Right lobe of liver (tissue), 6 donors: Measurements from ENCODE around the gene WFIKKN2. TPM values are rescaled to one million over a fixed set of nuclear protein-coding genes. Genes with fewer than 3 reads are reported as not detected.
"Not testable (repeated sequence)": the region's sequence is repeated elsewhere in the genome, so short reads cannot be mapped to it uniquely, and the experiment has no call there.

Experiments
- ATAC-seq, 4 donors: fragments of 200-7000 bp; cut with Tn5 transposase; one replicate each; pipeline ENCODE4 v1.9.1; 2020; ENCODE audit warnings: mild to moderate bottlenecking in 4 of 4, moderate library complexity in 4 of 4
- DNase-seq, 3 donors: peaks; one replicate each; pipeline ENCODE4 v3.0.0-alpha.2; 2020
- H3K27ac ChIP-seq, 3 donors: fragments of 200-600 bp; one replicate each; pipeline ENCODE4 v1.8.0; 2022
- H3K27me3 ChIP-seq, 2 donors: fragments of 200-600 bp; one replicate each; pipeline ENCODE4 v1.8.0; 2022
- H3K36me3 ChIP-seq, 4 donors: fragments of 200-600 bp; sonication (generic) in 1 of 4; one replicate each; pipeline versions ENCODE4 v1.5.1 to v1.8.0; 2017 to 2022; ENCODE audit warnings: control low read depth in 1 of 4
- H3K4me1 ChIP-seq, 4 donors: fragments of 200-600 bp; sonication (generic) in 1 of 4; one replicate each; pipeline versions ENCODE4 v1.5.1 to v1.8.0; 2017 to 2022; ENCODE audit warnings: control low read depth in 1 of 4
- H3K4me3 ChIP-seq, 3 donors: fragments of 200-600 bp; one replicate each; pipeline ENCODE4 v1.8.0; 2022
- H3K9me3 ChIP-seq, 4 donors: fragments of 200-600 bp; sonication (generic) in 1 of 4; one replicate each; pipeline versions ENCODE4 v1.5.1 to v1.8.0; 2017 to 2022; ENCODE audit warnings: control low read depth in 1 of 4
- POLR2A ChIP-seq: fragments of 450-650 bp; IDR thresholded peaks from one replicate; pipeline ENCODE4 v1.6.1; 2017; ENCODE audit warnings: antibody characterized with exemption, mild to moderate bottlenecking
- WGBS: methylation state at CpG from one replicate; pipeline ENCODE4 v1.1.6; 2018; ENCODE audit warnings: low coverage, low lambda C conversion rate; ENCODE audit not compliant: insufficient coverage; ENCODE audit errors: missing lambda C conversion rate; 5-methylcytosine and 5-hydroxymethylcytosine counted together
- intact Hi-C, 2 donors: fragments of 100-400 bp; cut with DNase I; formaldehyde crosslinking; loops; one replicate each; pipeline versions ENCODE4 v1.11.2 to v1.14.1; 2022
- total RNA-seq, 6 experiments: library from RNA; depleted of rRNA in 2 of 6; stranded (reverse); fragments of >200 nt in 2 of 6; fragmentation: NEBNext Ultra II Directional in 3 of 6; extraction: Animal tissue kit (Norgen Biotek cat#: 25700) in 3 of 6; gene quantifications; one replicate each; pipeline versions ENCODE4 v1.1.0 to v1.2.4, GENCODE V29; 2016 to 2023
- TF ChIP-seq, protein P1 (sequence below), 4 donors: fragments of 200-600 bp in 3 of 4; fragments of 450-650 bp in 1 of 4; IDR thresholded peaks; one replicate each; pipeline versions ENCODE4 v1.5.1 to v1.8.0; 2016 to 2022; ENCODE audit warnings: antibody characterized with exemption in 4 of 4, mild to moderate bottlenecking in 2 of 4
- donor health status: DM: no; HTN: yes; CAD: no.
- donor health status: DM: no; HTN: no; CAD: no.
- donor health status: DM: no; HTN: no; CAD: no.
- donor health status: DM: no; HTN: yes; CAD: no.
- donor health status: DM: no; HTN: yes; CAD: no.

WFIKKN2 gene
- total RNA-seq, 6 experiments from 2014 or later = not detected

DNA sequence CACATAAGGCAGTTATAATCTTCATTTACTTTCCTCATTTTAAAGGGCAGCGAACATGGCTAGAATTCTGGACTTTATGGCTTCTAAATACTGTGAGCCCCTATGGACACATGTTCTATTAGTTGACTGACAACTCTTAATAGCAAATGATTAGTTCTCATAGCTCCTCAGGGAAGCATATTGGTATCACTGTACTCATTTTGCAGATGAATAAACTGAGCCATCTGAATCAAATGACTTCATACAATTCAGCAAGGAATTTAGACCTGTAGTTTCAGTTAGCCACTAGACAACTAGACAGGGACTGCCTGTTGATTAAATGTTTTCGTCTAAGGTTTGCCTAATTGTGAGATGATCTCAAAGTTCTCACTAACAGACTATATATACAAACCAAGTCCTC lies 21.0 kb downstream of the WFIKKN2 start:
- intact Hi-C loops = no loop called here
- H3K9me3 ChIP-seq = no peaks in the 10 kb centered on the region
- TF ChIP-seq, protein P1, sequence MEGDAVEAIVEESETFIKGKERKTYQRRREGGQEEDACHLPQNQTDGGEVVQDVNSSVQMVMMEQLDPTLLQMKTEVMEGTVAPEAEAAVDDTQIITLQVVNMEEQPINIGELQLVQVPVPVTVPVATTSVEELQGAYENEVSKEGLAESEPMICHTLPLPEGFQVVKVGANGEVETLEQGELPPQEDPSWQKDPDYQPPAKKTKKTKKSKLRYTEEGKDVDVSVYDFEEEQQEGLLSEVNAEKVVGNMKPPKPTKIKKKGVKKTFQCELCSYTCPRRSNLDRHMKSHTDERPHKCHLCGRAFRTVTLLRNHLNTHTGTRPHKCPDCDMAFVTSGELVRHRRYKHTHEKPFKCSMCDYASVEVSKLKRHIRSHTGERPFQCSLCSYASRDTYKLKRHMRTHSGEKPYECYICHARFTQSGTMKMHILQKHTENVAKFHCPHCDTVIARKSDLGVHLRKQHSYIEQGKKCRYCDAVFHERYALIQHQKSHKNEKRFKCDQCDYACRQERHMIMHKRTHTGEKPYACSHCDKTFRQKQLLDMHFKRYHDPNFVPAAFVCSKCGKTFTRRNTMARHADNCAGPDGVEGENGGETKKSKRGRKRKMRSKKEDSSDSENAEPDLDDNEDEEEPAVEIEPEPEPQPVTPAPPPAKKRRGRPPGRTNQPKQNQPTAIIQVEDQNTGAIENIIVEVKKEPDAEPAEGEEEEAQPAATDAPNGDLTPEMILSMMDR (IDR thresholded peaks at IDR 0.05) = no peak
- no peak for TF ChIP-seq POLR2A
- H3K4me3 ChIP-seq = no peak overlapping the region
- peaks cover 0 to 3% (median 1%) of the 10 kb centered on the region in 4 donors for H3K36me3 ChIP-seq
- H3K27me3 ChIP-seq = no peaks in the 10 kb centered on the region
- 54% methylated on average over 2 of the region's 2 CpGs for WGBS
- H3K27ac ChIP-seq = peak overlapping the region; percentile 19 to 94 (median 66)
- DNase-seq (no peak), ATAC-seq (no peak)
- peaks cover 0 to 40% (median 18%) of the 10 kb centered on the region in 4 donors for H3K4me1 ChIP-seq

DNA sequence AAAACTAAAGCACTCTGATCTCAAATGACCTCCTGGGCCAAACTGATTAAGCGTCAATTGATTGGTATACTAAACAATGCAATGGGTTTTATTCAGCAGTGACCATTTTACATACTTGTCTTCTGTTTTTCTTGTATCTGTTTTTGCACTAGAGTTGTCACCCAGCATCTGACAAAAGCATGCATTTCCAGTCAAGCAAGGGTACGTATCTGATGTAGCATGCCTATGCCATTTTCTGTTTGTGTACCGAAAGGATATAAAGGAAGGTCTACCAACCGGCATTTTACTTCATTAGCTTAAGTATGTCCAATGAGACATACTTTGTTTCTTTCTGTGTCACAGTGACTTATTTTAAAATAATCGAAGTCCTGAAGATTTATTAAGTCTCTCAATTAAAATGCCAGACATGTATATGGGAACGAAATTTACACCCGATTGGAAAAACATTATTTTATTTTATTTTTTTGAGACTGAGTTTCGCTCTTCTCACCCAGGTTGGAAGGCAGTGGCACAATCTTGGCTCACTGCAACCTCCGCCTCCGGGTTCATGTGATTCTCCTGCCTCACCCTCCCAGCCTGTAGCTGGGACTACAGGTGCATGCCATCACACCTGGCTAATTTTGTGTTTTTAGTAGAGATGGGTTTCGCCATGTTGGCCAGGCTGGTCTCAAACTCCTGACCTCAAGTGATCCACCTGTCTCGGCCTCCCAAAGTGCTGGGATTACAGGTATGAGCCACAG lies 23.3 kb downstream of the WFIKKN2 start:
- Histone ChIP-seq H3K27me3 (no peaks in the 10 kb centered on the region), H3K36me3 (peaks cover 0 to 25% (median 14%) of the 10 kb centered on the region in 4 donors), H3K27ac (no peak overlapping the region), H3K4me3 (no peak overlapping the region), H3K4me1 (peaks cover 0 to 43% (median 16%) of the 10 kb centered on the region in 4 donors), H3K9me3 (no peaks in the 10 kb centered on the region)
- no peak for ATAC-seq
- no peak for DNase-seq
- no peak for TF ChIP-seq POLR2A
- TF ChIP-seq, protein P1 (IDR thresholded peaks at IDR 0.05) = no peak
- intact Hi-C loops = no loop called here
- WGBS = 58% methylated on average over 12 of the region's 12 CpGs

DNA sequence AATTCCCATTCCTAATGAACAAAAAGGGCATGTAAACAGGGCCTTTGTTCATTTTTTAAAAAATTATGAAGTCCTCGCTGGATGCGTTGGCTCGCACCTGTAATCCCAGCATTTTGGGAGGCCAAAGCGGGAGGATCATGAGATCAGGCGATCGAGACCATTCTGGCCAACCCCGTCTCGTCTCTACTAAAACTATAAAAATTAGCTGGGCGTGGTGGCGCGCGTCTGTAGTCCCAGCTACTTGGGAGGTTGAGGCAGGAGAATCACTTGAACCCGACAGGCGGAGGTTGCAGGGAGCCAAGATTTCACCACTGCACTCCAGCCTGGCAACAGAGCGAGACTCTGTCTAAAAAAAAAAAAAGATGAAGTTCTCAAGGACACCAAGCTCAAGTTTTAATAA lies 24.3 kb downstream of the WFIKKN2 start:
- H3K27me3 ChIP-seq, H3K9me3 ChIP-seq, ATAC-seq, H3K4me3 ChIP-seq, DNase-seq: not testable (repeated sequence)
- intact Hi-C loops = loop anchor here in 1 of 2 donors (5.0 kb wide), 1 partner anchor 88 kb away; no protein-coding TSS in a partner anchor
- Histone ChIP-seq H3K27ac (peak overlapping the region in 1 of 3 donors; percentile 13), H3K4me1 (peaks cover 0 to 33% (median 11%) of the 10 kb centered on the region in 4 donors), H3K36me3 (peaks cover 0 to 27% (median 14%) of the 10 kb centered on the region in 4 donors)
- WGBS = 94% methylated on average over 10 of the region's 15 CpGs

DNA sequence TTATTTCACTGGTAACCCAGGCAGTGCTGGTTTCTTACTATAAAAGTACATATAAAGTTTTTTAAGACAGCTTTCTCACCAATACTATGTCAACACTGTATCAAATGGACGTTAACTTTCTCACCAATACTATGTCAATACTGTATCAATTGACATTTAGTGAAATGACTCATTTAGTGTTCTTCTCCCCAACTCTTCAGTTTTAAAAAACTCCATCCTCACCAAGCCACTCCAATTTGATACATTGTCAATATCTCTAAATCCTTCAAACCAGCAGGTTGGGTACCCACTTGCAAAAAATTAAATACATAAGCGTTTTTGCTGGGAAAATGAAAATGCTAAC lies 25.9 kb downstream of the WFIKKN2 start:
- no peak for ATAC-seq
- H3K9me3 ChIP-seq = no peaks in the 10 kb centered on the region
- WGBS = 47% methylated on average over 2 of the region's 2 CpGs
- peak overlapping the region in 1 of 3 donors; percentile 100 for H3K27ac ChIP-seq
- peaks cover 0 to 19% (median 6%) of the 10 kb centered on the region in 4 donors for H3K4me1 ChIP-seq
- H3K27me3 ChIP-seq = no peaks in the 10 kb centered on the region
- intact Hi-C loops = loop anchor here in 1 of 2 donors (5.0 kb wide), 1 partner anchor 86 kb away; no protein-coding TSS in a partner anchor
- peaks cover 0 to 27% (median 14%) of the 10 kb centered on the region in 4 donors for H3K36me3 ChIP-seq
- TF ChIP-seq POLR2A = no peak
- TF ChIP-seq, protein P1 (IDR thresholded peaks at IDR 0.05) = no peak
- no peak for DNase-seq
- H3K4me3 ChIP-seq = no peak overlapping the region

DNA sequence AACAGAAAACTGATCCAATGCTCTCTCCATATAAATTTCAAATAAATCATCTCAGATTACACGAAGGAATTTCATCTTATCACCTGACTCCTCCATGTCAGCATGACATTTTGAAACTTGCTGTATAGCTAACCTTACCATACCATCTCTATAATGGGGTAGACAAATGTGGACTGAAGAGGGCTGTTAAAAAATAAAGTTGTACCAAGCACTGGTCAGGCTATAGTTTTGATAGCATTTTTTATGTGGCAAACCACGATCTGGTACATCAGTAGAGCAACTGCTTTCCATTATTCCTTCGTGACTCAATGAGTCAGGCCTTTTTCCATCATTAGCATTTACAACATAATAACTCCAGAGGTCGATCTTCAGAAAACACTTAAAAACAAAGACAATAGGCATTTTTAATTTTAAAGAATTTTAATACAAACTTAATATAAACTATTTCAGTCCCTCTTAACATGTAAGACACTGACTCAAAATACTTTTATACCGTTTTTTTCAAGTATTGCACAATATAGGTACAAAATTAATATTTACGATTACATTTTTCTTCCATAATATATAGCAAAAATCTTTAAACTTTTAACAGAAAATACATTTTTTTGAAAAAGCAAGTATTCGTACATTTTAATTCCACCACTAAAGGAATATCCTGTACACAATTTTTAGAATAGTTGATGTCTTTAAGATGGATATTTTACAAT lies 26.6 kb downstream of the WFIKKN2 start:
- WGBS = 35% methylated on average over 7 of the region's 7 CpGs
- intact Hi-C loops = loop anchor here in 1 of 2 donors (5.0 kb wide), 1 partner anchor 85 kb away; no protein-coding TSS in a partner anchor
- peak overlapping the region in 2 of 3 donors; percentile 68 to 73 for H3K4me3 ChIP-seq

More for the DNA sequence above, 26.6 kb downstream of the WFIKKN2 start:
- Histone ChIP-seq H3K27ac (peak overlapping the region in 1 of 3 donors; percentile 100), H3K36me3 (peaks cover 0 to 27% (median 14%) of the 10 kb centered on the region in 4 donors), H3K27me3 (no peaks in the 10 kb centered on the region), H3K9me3 (no peaks in the 10 kb centered on the region), H3K4me1 (peaks cover 0 to 13% (median 3%) of the 10 kb centered on the region in 4 donors)
- TF ChIP-seq, protein P1 (IDR thresholded peaks at IDR 0.05) = no peak
- no peak for TF ChIP-seq POLR2A
- ATAC-seq = no peak
- no peak for DNase-seq
